Cardiac muscle cell (in vitro differentiated cells and primary cell): ENCODE measurements around the gene ASS1. TPM values are rescaled to one million over a fixed set of nuclear protein-coding genes. Genes with fewer than 3 reads are reported as not detected.

Experiments used
- DNase-seq, 2 donors: peaks; one replicate each; pipeline versions ENCODE4 v3.0.0 to v3.0.0-alpha.2; 2010 to 2017; ENCODE audit warnings: low read depth in 1 of 2, low spot score in 1 of 2
- H3K27ac ChIP-seq: fragments of 200-600 bp; sonication (generic); 2 replicates; pipeline ENCODE4 v1.5.1; 2016
- H3K27me3 ChIP-seq: fragments of 200-600 bp; sonication (generic); 2 replicates; pipeline ENCODE4 v1.6.0; 2016; ENCODE audit warnings: control low read depth
- H3K36me3 ChIP-seq: fragments of 200-600 bp; sonication (generic); 2 replicates; pipeline ENCODE4 v1.5.1; 2016; ENCODE audit warnings: control low read depth
- H3K4me1 ChIP-seq: fragments of 200-600 bp; sonication (generic); 2 replicates; pipeline ENCODE4 v1.8.1; 2017; ENCODE audit warnings: low read depth, mild to moderate bottlenecking, mixed run types
- H3K4me3 ChIP-seq: fragments of 200-600 bp; sonication (generic); 2 replicates; pipeline ENCODE4 v1.5.1; 2016; ENCODE audit warnings: mild to moderate bottlenecking
- H3K9me3 ChIP-seq: fragments of 200-600 bp; sonication (generic); 2 replicates; pipeline ENCODE4 v1.5.1; 2017; ENCODE audit warnings: low read depth, mild to moderate bottlenecking, control low read depth
- CTCF ChIP-seq: IDR thresholded peaks from 2 replicates; pipeline ENCODE4 v1.5.1; 2012; ENCODE audit warnings: low read depth, mild to moderate bottlenecking, low read length
- polyA plus RNA-seq: library from polyadenylated mRNA; unstranded; fragments of >200 nt; fragmentation: Nextera tagmentation; extraction: Ambion mirVana; gene quantifications from 2 replicates; pipeline ENCODE4 v1.2.1, GENCODE V29; 2016
- total RNA-seq: library from RNA; depleted of rRNA; stranded (reverse); fragments of >200 nt; gene quantifications from 2 replicates; pipeline ENCODE4 v1.2.3, GENCODE V29; 2016

Gene ASS1
- total and polyA plus RNA-seq, 2 experiments from 2014 or later = 59.3 to 83.8 TPM

- no peak overlapping the region for H3K27ac ChIP-seq
- no peaks in the 10 kb centered on the region for H3K4me1 ChIP-seq
- no peaks in the 10 kb centered on the region for H3K36me3 ChIP-seq
- H3K9me3 ChIP-seq = no peaks in the 10 kb centered on the region
- DNase-seq = no peak
- H3K27me3 ChIP-seq = no peaks in the 10 kb centered on the region
- no peak for TF ChIP-seq CTCF
- H3K4me3 ChIP-seq = no peak overlapping the region
Measured at GRCh38 chr9:130411566-130411915, 33.2 kb upstream of the ASS1 start.

- no peak for TF ChIP-seq CTCF
- H3K27ac ChIP-seq = no peak overlapping the region
Measured at GRCh38 chr9:130414081-130414731, 30.6 kb upstream of the ASS1 start.

GRCh38 chr9:130414910-130415746 is 29.6 kb upstream of the ASS1 start:
- H3K27me3 ChIP-seq = no peaks in the 10 kb centered on the region
- no peak for TF ChIP-seq CTCF
- no peak for DNase-seq

More at GRCh38 chr9:130414081-130414731, 30.6 kb upstream of the ASS1 start:
- Histone ChIP-seq H3K4me1 (no peaks in the 10 kb centered on the region), H3K9me3 (no peaks in the 10 kb centered on the region), H3K27me3 (no peaks in the 10 kb centered on the region), H3K36me3 (no peaks in the 10 kb centered on the region), H3K4me3 (no peak overlapping the region)
- no peak for DNase-seq

GRCh38 chr9:130417602-130418001 is 27.2 kb upstream of the ASS1 start:
- TF ChIP-seq CTCF = no peak
- Histone ChIP-seq H3K27me3 (no peaks in the 10 kb centered on the region), H3K27ac (no peak overlapping the region), H3K36me3 (no peaks in the 10 kb centered on the region), H3K4me1 (no peaks in the 10 kb centered on the region), H3K9me3 (no peaks in the 10 kb centered on the region), H3K4me3 (no peak overlapping the region)
- DNase-seq = no peak

More at GRCh38 chr9:130414910-130415746, 29.6 kb upstream of the ASS1 start:
- Histone ChIP-seq H3K4me3 (no peak overlapping the region), H3K36me3 (no peaks in the 10 kb centered on the region), H3K4me1 (no peaks in the 10 kb centered on the region), H3K27ac (no peak overlapping the region), H3K9me3 (no peaks in the 10 kb centered on the region)

GRCh38 chr9:130418776-130419175 is 26.0 kb upstream of the ASS1 start:
- no peaks in the 10 kb centered on the region for H3K9me3 ChIP-seq
- TF ChIP-seq CTCF = no peak
- H3K4me3 ChIP-seq = no peak overlapping the region
- H3K4me1 ChIP-seq = peaks cover 10% of the 10 kb centered on the region
- no peaks in the 10 kb centered on the region for H3K27me3 ChIP-seq
- H3K27ac ChIP-seq = no peak overlapping the region
- DNase-seq = no peak
- no peaks in the 10 kb centered on the region for H3K36me3 ChIP-seq
